Embryonic facial prominence (tissue), 1 donor: ENCODE data around the gene VAV1.
"Not testable (repeated sequence)": the region's sequence is repeated elsewhere in the genome, so short reads cannot be mapped to it uniquely, and the experiment has no call there.

Experiments
- DNase-seq: peaks from one replicate; pipeline ENCODE4 v3.0.0-alpha.2; 2016; ENCODE audit errors: extremely low spot score

VAV1 gene

GRCh38 chr19:6790194-6791128 is 18.0 kb downstream of the VAV1 start:
- DNase-seq = no peak

- DNase-seq = no peak
Measured at GRCh38 chr19:6791237-6791636, 18.7 kb downstream of the VAV1 start.

DNA sequence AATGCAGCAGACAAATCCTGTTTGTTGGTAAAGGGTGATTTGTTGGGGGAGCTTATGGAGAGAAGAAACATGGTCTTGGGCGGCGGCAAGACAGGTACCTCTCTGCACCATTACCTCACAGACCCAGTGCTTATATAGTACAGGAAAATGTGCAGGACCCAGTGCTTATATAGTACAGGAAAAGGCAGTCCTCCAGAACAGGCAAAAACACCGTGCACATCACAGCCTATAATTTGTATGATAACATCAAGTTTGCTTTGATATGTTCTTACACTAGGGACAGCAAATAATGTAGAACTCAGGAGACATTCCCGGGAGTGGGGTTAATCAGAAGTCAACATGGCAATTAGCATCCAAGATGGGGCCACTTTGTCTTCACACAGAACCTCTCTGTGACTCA is 20.9 kb downstream of the VAV1 start:
- DNase-seq = no peak

DNA sequence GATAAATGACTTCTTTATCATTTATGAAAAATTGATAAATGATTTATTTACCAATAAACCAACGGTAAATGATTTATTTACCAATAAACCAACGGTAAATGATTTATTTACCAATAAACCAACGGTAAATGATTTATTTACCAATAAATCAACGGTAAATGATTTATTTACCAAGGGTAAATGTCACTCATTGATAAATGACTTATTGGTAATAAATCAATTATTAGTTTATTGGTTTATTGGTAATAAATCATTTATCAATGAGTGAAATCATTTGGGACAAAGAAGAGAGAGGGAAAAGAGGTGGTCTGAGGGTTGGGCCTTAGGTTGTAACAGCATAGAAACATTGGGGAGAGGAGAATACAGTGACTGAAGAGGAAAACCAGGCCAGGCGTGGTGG is 21.5 kb downstream of the VAV1 start:
- DNase-seq = no peak

DNA sequence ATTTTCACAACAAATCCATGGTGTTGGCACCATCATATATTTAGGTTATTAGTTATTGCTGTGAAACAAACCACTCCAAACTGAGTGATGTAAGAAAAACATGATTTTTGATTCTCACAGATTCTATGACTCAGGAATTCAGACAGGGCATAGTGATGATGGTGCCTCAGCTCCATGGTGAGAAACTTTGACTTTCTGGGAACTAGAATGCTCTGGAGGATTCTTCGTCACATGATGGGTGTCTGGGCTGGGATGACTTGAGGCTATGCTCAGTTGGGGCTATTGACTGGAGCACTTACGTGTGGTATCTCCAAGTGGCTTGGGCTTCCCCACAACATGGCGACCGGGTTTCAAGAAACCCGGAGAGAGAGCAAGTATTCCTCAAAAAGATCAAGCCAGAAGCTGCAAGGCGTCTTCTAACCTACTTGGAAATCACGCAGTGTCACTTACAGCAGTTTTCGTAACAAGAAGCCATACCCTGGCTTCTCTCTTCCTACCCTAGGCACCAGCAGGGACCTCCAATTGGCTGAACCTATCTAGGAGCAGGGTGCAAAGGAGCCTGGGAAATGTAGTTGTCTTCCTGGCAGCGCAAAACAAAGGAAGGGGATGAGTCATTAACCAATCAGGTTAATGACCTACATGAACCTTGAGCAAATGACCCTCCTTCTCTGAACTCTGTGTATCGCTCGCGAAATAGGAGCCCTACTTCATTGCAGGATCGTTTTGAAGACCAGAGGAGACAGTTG is 22.4 kb downstream of the VAV1 start:
- DNase-seq = no peak

- DNase-seq = no peak
Measured at GRCh38 chr19:6796278-6796677, 23.8 kb downstream of the VAV1 start.

GRCh38 chr19:6797646-6798045 is 25.1 kb downstream of the VAV1 start:
- DNase-seq = no peak

GRCh38 chr19:6800160-6800790 is 27.8 kb downstream of the VAV1 start:
- not testable (repeated sequence) for DNase-seq

DNA sequence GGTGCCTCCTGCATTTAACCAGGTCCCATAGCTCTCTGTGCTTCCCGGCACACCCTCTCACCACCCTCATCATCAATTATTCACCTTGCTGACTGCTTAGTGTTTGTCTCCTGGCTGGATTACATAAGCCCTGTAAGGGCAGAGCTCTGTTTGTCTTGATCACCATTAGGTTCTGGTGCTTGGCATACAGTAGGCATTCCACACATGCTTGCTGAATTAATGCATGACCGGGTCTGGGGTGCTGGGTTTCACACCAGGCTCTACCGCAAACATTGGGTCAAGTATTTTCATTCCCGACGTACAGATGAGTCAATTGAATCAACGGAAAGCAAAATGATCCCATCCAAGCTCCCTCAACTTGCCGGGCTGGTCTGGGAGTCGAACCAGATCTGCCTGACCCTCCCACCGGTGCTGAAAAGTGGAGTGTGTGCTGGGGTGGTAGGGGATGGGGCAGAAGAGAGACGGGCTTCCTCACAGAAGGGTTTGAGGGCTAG is 28.5 kb downstream of the VAV1 start:
- no peak for DNase-seq

- DNase-seq = no peak
Measured at GRCh38 chr19:6801485-6802086, 29.1 kb downstream of the VAV1 start.

- no peak for DNase-seq
Measured at GRCh38 chr19:6802336-6803035, 30.0 kb downstream of the VAV1 start.

DNA sequence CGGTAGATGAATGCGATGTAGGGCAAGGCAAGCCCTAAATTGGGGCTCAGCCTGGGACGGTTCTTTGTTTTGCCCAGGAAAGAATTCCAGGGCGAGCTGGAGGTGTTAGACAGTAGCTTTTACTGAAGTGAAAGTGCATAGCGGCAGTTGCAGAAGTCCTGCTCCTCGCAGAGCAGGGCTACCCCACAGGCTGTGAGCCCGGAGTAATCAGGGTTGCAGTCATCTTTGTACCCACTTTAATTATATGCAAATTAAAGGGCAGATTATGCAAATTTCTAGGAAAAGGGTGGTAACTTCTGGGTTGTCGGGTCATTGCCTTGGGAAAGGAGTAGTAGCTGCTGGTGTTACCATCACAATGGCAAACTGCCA is 30.5 kb downstream of the VAV1 start:
- no peak for DNase-seq

GRCh38 chr19:6806488-6806887 is 34.0 kb downstream of the VAV1 start:
- no peak for DNase-seq

- DNase-seq = no peak
Measured at GRCh38 chr19:6807291-6807690, 34.8 kb downstream of the VAV1 start.

DNA sequence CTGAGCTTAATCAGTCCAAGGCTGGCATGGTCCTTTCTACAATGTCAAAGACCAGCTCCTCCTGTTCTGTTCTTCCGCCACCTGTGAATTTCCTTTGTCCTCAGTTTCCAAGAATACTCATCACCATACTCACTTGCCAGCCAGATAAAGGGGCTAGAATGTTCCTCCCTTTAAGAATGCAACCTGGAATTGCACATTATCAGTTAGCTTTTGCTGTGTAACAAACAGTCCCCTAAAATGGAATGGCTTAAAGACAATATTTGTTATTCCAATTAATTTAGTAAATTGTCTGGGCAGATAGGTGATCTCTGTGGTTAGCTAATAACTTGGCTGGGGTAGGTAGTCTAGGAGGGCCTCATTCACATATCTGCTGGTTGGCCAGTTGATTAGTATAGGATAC is 36.0 kb downstream of the VAV1 start:
- no peak for DNase-seq

GRCh38 chr19:6809262-6809661 is 36.8 kb downstream of the VAV1 start:
- no peak for DNase-seq

DNA sequence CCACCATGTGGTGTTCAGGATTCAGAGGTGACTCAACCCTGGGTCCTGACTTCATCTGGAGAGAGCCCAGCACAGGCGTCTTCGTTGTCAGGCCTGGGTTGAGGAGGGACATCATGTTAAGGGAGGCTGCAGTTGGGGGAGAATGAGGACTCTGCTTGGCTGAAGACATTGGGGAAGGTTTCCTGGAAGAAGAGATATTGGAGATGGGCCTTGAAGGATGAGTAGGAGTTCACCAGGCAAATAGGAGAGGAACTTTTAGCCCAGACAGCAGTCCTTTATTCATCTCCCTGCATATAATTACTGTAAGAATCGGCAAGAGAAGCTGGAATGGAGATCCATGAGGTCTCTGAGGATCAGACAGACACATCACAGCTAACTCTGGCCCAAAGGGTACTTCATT is 38.9 kb downstream of the VAV1 start:
- DNase-seq = no peak

GRCh38 chr19:6811906-6812305 is 39.4 kb downstream of the VAV1 start:
- no peak for DNase-seq

DNA sequence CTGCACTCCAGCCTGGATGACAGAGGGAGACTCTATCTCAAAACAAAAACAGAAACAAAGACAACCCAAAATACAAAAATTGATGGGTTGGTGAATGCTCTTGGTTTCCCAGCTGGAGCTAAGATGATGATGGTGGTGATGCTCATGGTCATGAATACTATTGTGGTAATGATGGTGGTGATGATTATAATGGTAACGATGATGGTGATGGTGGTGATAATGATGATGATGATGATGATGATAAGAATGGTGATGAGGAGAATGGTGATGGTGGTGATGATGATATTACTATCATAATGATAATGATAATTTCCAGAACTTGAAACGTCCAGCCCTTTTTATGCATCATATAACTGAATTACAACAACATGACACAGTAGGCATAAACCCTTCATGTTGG is 40.1 kb downstream of the VAV1 start:
- no peak for DNase-seq

DNA sequence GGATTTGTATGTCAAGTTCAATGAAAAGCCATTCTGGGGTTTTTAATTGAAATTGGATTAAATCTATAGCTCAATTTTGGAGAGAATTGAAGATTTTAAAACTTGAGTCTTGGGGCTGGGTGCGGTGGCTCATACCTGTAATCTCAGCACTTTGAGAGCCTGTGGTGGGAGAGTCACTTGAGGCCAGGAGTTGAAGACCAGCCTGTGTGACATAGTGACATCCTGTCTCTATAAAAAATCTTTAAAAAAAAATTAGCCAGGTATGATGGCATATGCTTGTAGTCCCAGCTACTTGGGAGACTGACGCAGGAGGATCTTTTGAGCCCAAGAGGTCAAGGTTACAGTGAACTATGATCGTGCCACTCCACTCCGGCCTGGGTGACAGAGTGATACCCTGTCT is 41.2 kb downstream of the VAV1 start:
- DNase-seq = no peak

DNA sequence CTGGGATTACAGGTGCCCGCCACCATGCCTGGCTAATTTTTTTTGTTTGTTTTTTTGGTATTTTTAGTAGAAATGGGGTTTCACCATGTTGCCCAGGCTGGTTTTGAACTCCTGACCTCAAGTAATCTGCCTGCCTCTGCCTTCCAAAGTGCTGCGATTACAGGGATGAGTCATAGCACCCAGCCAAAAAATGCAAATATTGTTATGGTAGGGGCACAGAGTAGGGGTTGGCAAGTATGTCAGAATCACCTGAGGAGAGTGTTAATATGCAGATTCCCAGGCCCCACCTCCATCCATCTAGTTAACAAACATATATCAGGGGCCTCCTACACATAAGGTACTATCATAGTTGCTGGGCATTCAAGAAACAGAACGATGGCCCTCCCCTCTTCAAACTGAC is 44.7 kb downstream of the VAV1 start:
- DNase-seq = no peak
